ENCODE results near the gene SMPD1. TPM values are rescaled to one million over a fixed set of nuclear protein-coding genes. Genes with fewer than 3 reads are reported as not detected.

Gene SMPD1
- 126 and 176 TPM in 2 replicates for total RNA-seq (2021)
- Bru-seq, nascent RNA: percentile 84 among the genes with signal in this experiment
- BruChase-seq, experiment 1, labeled RNA remaining after a 2-hour chase: percentile 87 among the genes with signal in this experiment
- BruChase-seq, experiment 2, labeled RNA remaining after a 6-hour chase: percentile 97 among the genes with signal in this experiment
- long read RNA-seq, transcript SMPD1-201 (6 exons, 2,452 nt): major isoform, 65 of 92 reads
- long read RNA-seq, partial matches to known transcripts: 13 of 92 reads
- long read RNA-seq, other reads (novel, unspliced or antisense): 10 of 92 reads

- H3K9me3 ChIP-seq (ENCODE audit: low read depth, low read length, poor library complexity, severe bottlenecking): no peaks in the 10 kb centered on the region
- H3K36me3 ChIP-seq (ENCODE audit: insufficient read depth, low read length, poor library complexity, severe bottlenecking): peaks cover 20% of the 10 kb centered on the region
- ChIA-PET CTCF (interaction anchor here (0.6 to 1.7 kb wide), 3 partner anchors 11 to 141 kb away, joined by 3 to 7 read pairs (median 5); no protein-coding TSS in a partner anchor), POLR2A (ENCODE audit: low non-redundant PET) (interaction anchor here (0.6 to 1.0 kb wide), 5 partner anchors 13 to 1507 kb away, joined by 3 to 12 read pairs (median 3); partner anchors contain the start of gene TRIM3)
- no TSS peak for BruUV-seq (replicated peaks)
- intact Hi-C loops (cut with micrococcal nuclease; ENCODE audit: unreplicated experiment): loop anchor here (5.0 to 10.0 kb wide), 2 partner anchors 225 to 1282 kb away; partner anchors contain the start of genes CYB5R2, TAF10 and TPP1
- H3K27ac ChIP-seq (ENCODE audit: low read depth, low read length, poor library complexity, severe bottlenecking): peak within 1 kb of the TSS; percentile 93
- TF ChIP-seq, protein P1, sequence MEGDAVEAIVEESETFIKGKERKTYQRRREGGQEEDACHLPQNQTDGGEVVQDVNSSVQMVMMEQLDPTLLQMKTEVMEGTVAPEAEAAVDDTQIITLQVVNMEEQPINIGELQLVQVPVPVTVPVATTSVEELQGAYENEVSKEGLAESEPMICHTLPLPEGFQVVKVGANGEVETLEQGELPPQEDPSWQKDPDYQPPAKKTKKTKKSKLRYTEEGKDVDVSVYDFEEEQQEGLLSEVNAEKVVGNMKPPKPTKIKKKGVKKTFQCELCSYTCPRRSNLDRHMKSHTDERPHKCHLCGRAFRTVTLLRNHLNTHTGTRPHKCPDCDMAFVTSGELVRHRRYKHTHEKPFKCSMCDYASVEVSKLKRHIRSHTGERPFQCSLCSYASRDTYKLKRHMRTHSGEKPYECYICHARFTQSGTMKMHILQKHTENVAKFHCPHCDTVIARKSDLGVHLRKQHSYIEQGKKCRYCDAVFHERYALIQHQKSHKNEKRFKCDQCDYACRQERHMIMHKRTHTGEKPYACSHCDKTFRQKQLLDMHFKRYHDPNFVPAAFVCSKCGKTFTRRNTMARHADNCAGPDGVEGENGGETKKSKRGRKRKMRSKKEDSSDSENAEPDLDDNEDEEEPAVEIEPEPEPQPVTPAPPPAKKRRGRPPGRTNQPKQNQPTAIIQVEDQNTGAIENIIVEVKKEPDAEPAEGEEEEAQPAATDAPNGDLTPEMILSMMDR (conservative IDR thresholded peaks at IDR 0.05; ENCODE audit: low read depth, low read length): no peak
- no peak for TF ChIP-seq EZH2 (IDR thresholded peaks at IDR 0.05; ENCODE audit: borderline replicate concordance, low read depth, low read length, poor library complexity, severe bottlenecking)
- peak within 1 kb of the TSS; percentile 92 for H3K4me3 ChIP-seq (ENCODE audit: low read depth, low read length, poor library complexity, severe bottlenecking)
- H3K27me3 ChIP-seq (replicated peaks; ENCODE audit: insufficient read depth, low read depth, low read length, poor library complexity): no peaks in the 10 kb centered on the region
- peaks cover 42% of the 10 kb centered on the region for H3K4me1 ChIP-seq (ENCODE audit: insufficient read depth, low read length, poor library complexity, severe bottlenecking)
- peak; percentile 92 for DNase-seq (ENCODE audit: low spot score)
Observed at GRCh38 chr11:6389905-6390717, at the start of gene SMPD1. Gene SMPD1 (plus strand): TSS chr11:6390474. CDS start chr11:6390599, 125 bp downstream.

GRCh38 chr11:6345366-6345765, 44.9 kb upstream of the SMPD1 start:
- Histone ChIP-seq H3K9me3 (ENCODE audit: low read depth, low read length, poor library complexity, severe bottlenecking) (no peaks in the 10 kb centered on the region), H3K36me3 (ENCODE audit: insufficient read depth, low read length, poor library complexity, severe bottlenecking) (no peaks in the 10 kb centered on the region)

DNA sequence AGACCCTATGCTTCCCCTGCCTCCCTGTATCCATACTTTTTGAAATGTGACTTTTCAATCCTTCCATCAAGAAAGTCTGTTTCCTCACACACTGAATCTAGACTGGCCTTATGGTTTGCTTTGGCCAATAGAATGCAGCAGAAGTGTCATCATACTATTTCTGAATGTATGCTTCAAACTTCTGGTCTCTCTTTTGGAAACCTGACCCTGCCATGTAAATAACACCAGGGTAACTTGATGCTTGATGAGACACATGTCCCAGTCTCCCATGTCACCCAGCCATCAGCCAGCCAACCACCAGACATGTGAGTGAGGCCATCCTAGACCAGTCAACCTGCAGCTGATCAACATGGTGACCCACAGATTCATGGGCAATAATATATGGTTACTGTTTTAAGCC, 40.2 kb upstream of the SMPD1 start:
- H3K4me1 ChIP-seq (ENCODE audit: insufficient read depth, low read length, poor library complexity, severe bottlenecking): no peaks in the 10 kb centered on the region
- intact Hi-C loops (cut with micrococcal nuclease; ENCODE audit: unreplicated experiment): loop anchor here (5.0 to 10.0 kb wide), 2 partner anchors 98 to 355 kb away; no protein-coding TSS in a partner anchor
- H3K27ac ChIP-seq (ENCODE audit: low read depth, low read length, poor library complexity, severe bottlenecking): no peak overlapping the region
- no peaks in the 10 kb centered on the region for H3K27me3 ChIP-seq (replicated peaks; ENCODE audit: insufficient read depth, low read depth, low read length, poor library complexity)
- ChIA-PET CTCF (no interaction called here), POLR2A (ENCODE audit: low non-redundant PET) (no interaction called here)
- no peaks in the 10 kb centered on the region for H3K36me3 ChIP-seq (ENCODE audit: insufficient read depth, low read length, poor library complexity, severe bottlenecking)
- no peaks in the 10 kb centered on the region for H3K9me3 ChIP-seq (ENCODE audit: low read depth, low read length, poor library complexity, severe bottlenecking)
- TF ChIP-seq EZH2 (IDR thresholded peaks at IDR 0.05; ENCODE audit: borderline replicate concordance, low read depth, low read length, poor library complexity, severe bottlenecking): no peak
- TF ChIP-seq, protein P1 (conservative IDR thresholded peaks at IDR 0.05; ENCODE audit: low read depth, low read length): no peak
- no peak overlapping the region for H3K4me3 ChIP-seq (ENCODE audit: low read depth, low read length, poor library complexity, severe bottlenecking)
- BruUV-seq (replicated peaks): no TSS peak
- no peak for DNase-seq (ENCODE audit: low spot score)

More at GRCh38 chr11:6345366-6345765, 44.9 kb upstream of the SMPD1 start:
- TF ChIP-seq, protein P1 (conservative IDR thresholded peaks at IDR 0.05; ENCODE audit: low read depth, low read length): no peak
- no peak for TF ChIP-seq EZH2 (IDR thresholded peaks at IDR 0.05; ENCODE audit: borderline replicate concordance, low read depth, low read length, poor library complexity, severe bottlenecking)
- intact Hi-C loops (cut with micrococcal nuclease; ENCODE audit: unreplicated experiment): no loop called here
- Histone ChIP-seq H3K27ac (ENCODE audit: low read depth, low read length, poor library complexity, severe bottlenecking) (no peak overlapping the region), H3K4me3 (ENCODE audit: low read depth, low read length, poor library complexity, severe bottlenecking) (no peak overlapping the region), H3K4me1 (ENCODE audit: insufficient read depth, low read length, poor library complexity, severe bottlenecking) (no peaks in the 10 kb centered on the region), H3K27me3 (replicated peaks; ENCODE audit: insufficient read depth, low read depth, low read length, poor library complexity) (no peaks in the 10 kb centered on the region)
- DNase-seq (ENCODE audit: low spot score): no peak
- ChIA-PET CTCF (no interaction called here), POLR2A (ENCODE audit: low non-redundant PET) (interaction anchor here (0.5 kb wide), 1 partner anchor 272 kb away, joined by 3 read pairs; no protein-coding TSS in a partner anchor)
- BruUV-seq (replicated peaks): no TSS peak
